Measurements from ENCODE around the gene KCNE1. TPM values are rescaled to one million over a fixed set of nuclear protein-coding genes. Genes with fewer than 3 reads are reported as not detected.

Gene KCNE1
- total RNA-seq, 2 donors from 2014 or later, result 3.9 to 4.5 TPM

- intact Hi-C loops (cut with DNase I), result no loop called here
- no peak for DNase-seq (ENCODE audit: low spot score)
Observed at GRCh38 chr21:34540206-34540605, 28.2 kb upstream of the KCNE1 start.

GRCh38 chr21:34537838-34538237 lies 25.8 kb upstream of the KCNE1 start:
- intact Hi-C loops (cut with DNase I), result no loop called here
- no peak for DNase-seq (ENCODE audit: low spot score)

- intact Hi-C loops (cut with DNase I), result no loop called here
- no peak for DNase-seq (ENCODE audit: low spot score)
Observed at GRCh38 chr21:34536820-34537219, 24.8 kb upstream of the KCNE1 start.

- intact Hi-C loops (cut with DNase I), result no loop called here
- DNase-seq (ENCODE audit: low spot score), result no peak
Observed at GRCh38 chr21:34536311-34536710, 24.3 kb upstream of the KCNE1 start.

- intact Hi-C loops (cut with DNase I), result no loop called here
- DNase-seq (ENCODE audit: low spot score), result no peak
Observed at GRCh38 chr21:34535886-34536285, 23.9 kb upstream of the KCNE1 start.

GRCh38 chr21:34534522-34534921 lies 22.5 kb upstream of the KCNE1 start:
- intact Hi-C loops (cut with DNase I), result no loop called here
- no peak for DNase-seq (ENCODE audit: low spot score)

GRCh38 chr21:34533938-34534337 lies 21.9 kb upstream of the KCNE1 start:
- intact Hi-C loops (cut with DNase I), result no loop called here
- no peak for DNase-seq (ENCODE audit: low spot score)

- DNase-seq (ENCODE audit: low spot score), result no peak
- intact Hi-C loops (cut with DNase I), result no loop called here
Observed at GRCh38 chr21:34531399-34531798, 19.4 kb upstream of the KCNE1 start.

GRCh38 chr21:34530261-34530660 lies 18.3 kb upstream of the KCNE1 start:
- intact Hi-C loops (cut with DNase I), result no loop called here
- DNase-seq (ENCODE audit: low spot score), result no peak

- DNase-seq (ENCODE audit: low spot score), result no peak
- intact Hi-C loops (cut with DNase I), result loop anchor here in 1 of 2 donors (5.0 kb wide), 1 partner anchor 54 kb away; no protein-coding TSS in a partner anchor
Observed at GRCh38 chr21:34528131-34528561, 16.1 kb upstream of the KCNE1 start.

GRCh38 chr21:34526618-34527290 lies 14.7 kb upstream of the KCNE1 start:
- intact Hi-C loops (cut with DNase I), result loop anchor here (1.0 to 5.0 kb wide), 2 partner anchors 25 to 56 kb away; no protein-coding TSS in a partner anchor
- DNase-seq (ENCODE audit: low spot score), result peak; percentile 91

- intact Hi-C loops (cut with DNase I), result loop anchor here in 1 of 2 donors (5.0 kb wide), 1 partner anchor 56 kb away; no protein-coding TSS in a partner anchor
- no peak for DNase-seq (ENCODE audit: low spot score)
Observed at GRCh38 chr21:34526241-34526617, 14.2 kb upstream of the KCNE1 start.

- intact Hi-C loops (cut with DNase I), result loop anchor here in 1 of 2 donors (5.0 kb wide), 1 partner anchor 57 kb away; no protein-coding TSS in a partner anchor
- no peak for DNase-seq (ENCODE audit: low spot score)
Observed at GRCh38 chr21:34524646-34525601, 12.9 kb upstream of the KCNE1 start.

- DNase-seq (ENCODE audit: low spot score), result no peak
- intact Hi-C loops (cut with DNase I), result no loop called here
Observed at GRCh38 chr21:34523019-34523555, 11.1 kb upstream of the KCNE1 start.

- no peak for DNase-seq (ENCODE audit: low spot score)
- intact Hi-C loops (cut with DNase I), result no loop called here
Observed at GRCh38 chr21:34522284-34522683, 10.3 kb upstream of the KCNE1 start.

- intact Hi-C loops (cut with DNase I), result no loop called here
- DNase-seq (ENCODE audit: low spot score), result no peak
Observed at GRCh38 chr21:34521561-34521960, 9.6 kb upstream of the KCNE1 start.

- no peak for DNase-seq (ENCODE audit: low spot score)
- intact Hi-C loops (cut with DNase I), result no loop called here
Observed at GRCh38 chr21:34520764-34521508, 8.9 kb upstream of the KCNE1 start.

GRCh38 chr21:34520281-34520680 lies 8.3 kb upstream of the KCNE1 start:
- intact Hi-C loops (cut with DNase I), result no loop called here
- no peak for DNase-seq (ENCODE audit: low spot score)

GRCh38 chr21:34519694-34520093 lies 7.7 kb upstream of the KCNE1 start:
- DNase-seq (ENCODE audit: low spot score), result no peak
- intact Hi-C loops (cut with DNase I), result no loop called here

Data from posterior vena cava (tissue), 2 donors.